Thymus (tissue), 11 donors: Measurements from ENCODE around the gene ARID3B. TPM values are rescaled to one million over a fixed set of nuclear protein-coding genes. Genes with fewer than 3 reads are reported as not detected.

Experiments used
- DNase-seq, 9 donors: peaks; one replicate each; pipeline ENCODE4 v3.0.0-alpha.2; 2013; ENCODE audit warnings: low spot score in 9 of 9, low read depth in 6 of 9, missing footprints in 1 of 9
- H3K27ac ChIP-seq, 2 donors: one replicate each; pipeline ENCODE4 v1.5.1; 2013; ENCODE audit warnings: control low read depth in 1 of 2, low read depth in 1 of 2, low read length in 1 of 2, mild to moderate bottlenecking in 1 of 2, moderate library complexity in 1 of 2
- H3K27me3 ChIP-seq, 2 donors: one replicate each; pipeline ENCODE4 v1.5.1; 2013; ENCODE audit warnings: low read length in 1 of 2; ENCODE audit not compliant: control insufficient read depth in 2 of 2, insufficient read depth in 1 of 2
- H3K36me3 ChIP-seq, 2 donors: one replicate each; pipeline ENCODE4 v1.5.1; 2013; ENCODE audit warnings: low read length in 1 of 2, mild to moderate bottlenecking in 1 of 2, moderate library complexity in 1 of 2; ENCODE audit not compliant: control insufficient read depth in 2 of 2, insufficient read depth in 2 of 2
- H3K4me1 ChIP-seq, 2 donors: one replicate each; pipeline ENCODE4 v1.5.1; 2013; ENCODE audit warnings: low read length in 2 of 2; ENCODE audit not compliant: control insufficient read depth in 2 of 2, insufficient read depth in 2 of 2
- H3K4me3 ChIP-seq, 2 donors: one replicate each; pipeline ENCODE4 v1.5.1; 2013; ENCODE audit warnings: low read length in 2 of 2, control low read depth in 1 of 2, mild to moderate bottlenecking in 1 of 2
- H3K9me3 ChIP-seq, 2 donors: one replicate each; pipeline ENCODE4 v1.5.1; 2013; ENCODE audit warnings: low read length in 1 of 2, mild to moderate bottlenecking in 1 of 2; ENCODE audit not compliant: control insufficient read depth in 2 of 2, insufficient read depth in 1 of 2
- WGBS: extraction: QIAGEN DNeasy Blood & Tissue Kit; methylation state at CpG from one replicate; pipeline ENCODE4 v1.1.7; 2013; 5-methylcytosine and 5-hydroxymethylcytosine counted together
- polyA plus RNA-seq: library from polyadenylated mRNA; stranded (reverse); fragments of 200-250 nt; gene quantifications from one replicate; pipeline ENCODE4 v1.2.3, GENCODE V29; 2013
- total RNA-seq: library from RNA; stranded (reverse); fragments of 120-200 nt; gene quantifications from one replicate; pipeline ENCODE4 v1.2.4, GENCODE V29; 2013
- donor health status: healthy.

Gene ARID3B
- total and polyA plus RNA-seq, 2 donors: 5.6 to 5.8 TPM

GRCh38 chr15:74631408-74631807 is 90.4 kb downstream of the ARID3B start:
- H3K27ac ChIP-seq: no peak overlapping the region
- WGBS: 90% methylated on average over 3 of the region's 3 CpGs

GRCh38 chr15:74631935-74632560 is 91.0 kb downstream of the ARID3B start:
- 76% methylated on average over 8 of the region's 8 CpGs for WGBS
- DNase-seq: peak in 4 of 9 donors; percentile 46 to 73 (median 56)
- no peaks in the 10 kb centered on the region for H3K4me1 ChIP-seq

More at GRCh38 chr15:74631408-74631807, 90.4 kb downstream of the ARID3B start:
- Histone ChIP-seq H3K36me3 (peaks cover 81 to 96% of the 10 kb centered on the region in 2 donors), H3K27me3 (no peaks in the 10 kb centered on the region), H3K4me1 (no peaks in the 10 kb centered on the region), H3K9me3 (no peaks in the 10 kb centered on the region), H3K4me3 (no peak overlapping the region)
- DNase-seq: no peak

GRCh38 chr15:74632601-74633000 is 91.6 kb downstream of the ARID3B start:
- Histone ChIP-seq H3K9me3 (no peaks in the 10 kb centered on the region), H3K4me1 (no peaks in the 10 kb centered on the region), H3K36me3 (peaks cover 79 to 96% of the 10 kb centered on the region in 2 donors), H3K4me3 (no peak overlapping the region), H3K27me3 (no peaks in the 10 kb centered on the region), H3K27ac (no peak overlapping the region)
- no peak for DNase-seq
- 99% methylated on average over 9 of the region's 9 CpGs for WGBS

More at GRCh38 chr15:74631935-74632560, 91.0 kb downstream of the ARID3B start:
- H3K27ac ChIP-seq: no peak overlapping the region
- no peak overlapping the region for H3K4me3 ChIP-seq
- H3K27me3 ChIP-seq: no peaks in the 10 kb centered on the region
- no peaks in the 10 kb centered on the region for H3K9me3 ChIP-seq
- H3K36me3 ChIP-seq: peaks cover 79 to 96% of the 10 kb centered on the region in 2 donors

- Histone ChIP-seq H3K27me3 (no peaks in the 10 kb centered on the region), H3K4me1 (no peaks in the 10 kb centered on the region), H3K9me3 (no peaks in the 10 kb centered on the region), H3K36me3 (peaks cover 71 to 91% of the 10 kb centered on the region in 2 donors), H3K4me3 (no peak overlapping the region), H3K27ac (no peak overlapping the region)
- no peak for DNase-seq
- WGBS: 87% methylated on average over 2 of the region's 2 CpGs
These were observed 92.8 kb downstream of the ARID3B start for GRCh38 chr15:74633781-74634180.

DNA sequence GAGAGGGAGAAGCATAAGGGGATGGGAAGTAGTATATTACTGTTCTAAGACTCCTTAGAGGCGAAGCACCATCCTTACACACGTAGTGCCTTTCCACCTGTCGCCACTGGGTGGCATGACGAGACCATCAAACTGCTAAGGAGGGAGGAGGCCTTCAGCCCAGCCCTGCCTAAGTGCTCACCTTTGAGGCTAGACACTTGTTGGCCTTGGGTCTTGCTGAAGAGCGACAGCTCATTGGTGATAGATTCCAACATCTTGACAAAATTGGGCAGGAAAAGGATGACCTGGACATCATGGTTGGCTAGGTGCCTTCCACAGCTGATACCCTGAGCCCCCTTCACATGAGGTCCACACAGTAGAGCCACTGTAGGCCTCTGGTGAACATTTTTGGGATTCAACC is 94.2 kb downstream of the ARID3B start:
- Histone ChIP-seq H3K4me1 (no peaks in the 10 kb centered on the region), H3K36me3 (peaks cover 70 to 91% of the 10 kb centered on the region in 2 donors), H3K9me3 (no peaks in the 10 kb centered on the region), H3K4me3 (no peak overlapping the region), H3K27ac (no peak overlapping the region), H3K27me3 (no peaks in the 10 kb centered on the region)
- WGBS: 43% methylated on average over 5 of the region's 5 CpGs
- DNase-seq: peak in 7 of 9 donors; percentile 58 to 86 (median 71)

- no peak for DNase-seq
- Histone ChIP-seq H3K36me3 (peaks cover 67 to 80% of the 10 kb centered on the region in 2 donors), H3K27me3 (no peaks in the 10 kb centered on the region), H3K27ac (no peak overlapping the region), H3K9me3 (no peaks in the 10 kb centered on the region), H3K4me1 (no peaks in the 10 kb centered on the region), H3K4me3 (no peak overlapping the region)
- 89% methylated on average over 1 of the region's 1 CpG for WGBS
These were observed 96.0 kb downstream of the ARID3B start for GRCh38 chr15:74636984-74637383.

DNA sequence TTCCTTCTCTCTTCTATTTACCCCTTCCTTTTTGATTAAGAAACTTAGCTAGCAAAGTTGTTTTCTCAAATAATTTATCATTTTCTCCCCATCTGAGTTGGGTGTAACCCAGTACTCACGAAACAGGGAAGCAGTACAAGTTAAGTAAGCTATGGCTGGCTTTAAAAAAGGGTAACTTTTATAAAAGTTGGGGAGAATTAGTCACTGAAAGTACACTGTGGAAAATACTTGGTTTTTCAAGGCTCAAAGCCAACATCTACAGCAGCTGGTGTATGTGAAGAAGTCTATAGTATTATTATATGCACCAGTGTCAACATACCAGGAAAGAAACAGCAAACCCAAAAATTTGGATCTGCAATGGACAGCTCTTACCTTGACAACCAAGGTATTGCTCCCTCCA is 100.1 kb downstream of the ARID3B start:
- no peak for DNase-seq
- Histone ChIP-seq H3K4me3 (no peak overlapping the region), H3K36me3 (peaks cover 39 to 40% of the 10 kb centered on the region in 2 donors), H3K27ac (no peak overlapping the region), H3K4me1 (no peaks in the 10 kb centered on the region), H3K27me3 (no peaks in the 10 kb centered on the region), H3K9me3 (no peaks in the 10 kb centered on the region)
- 95% methylated on average over 1 of the region's 1 CpG for WGBS

- Histone ChIP-seq H3K36me3 (peaks cover 28 to 30% of the 10 kb centered on the region in 2 donors), H3K4me3 (no peak overlapping the region), H3K27me3 (no peaks in the 10 kb centered on the region), H3K9me3 (no peaks in the 10 kb centered on the region), H3K27ac (no peak overlapping the region), H3K4me1 (no peaks in the 10 kb centered on the region)
- no peak for DNase-seq
- 91% methylated on average over 4 of the region's 4 CpGs for WGBS
These were observed 101.3 kb downstream of the ARID3B start for GRCh38 chr15:74642348-74642733.

- Histone ChIP-seq H3K27ac (no peak overlapping the region), H3K27me3 (no peaks in the 10 kb centered on the region), H3K9me3 (no peaks in the 10 kb centered on the region), H3K36me3 (peaks cover 24 to 25% of the 10 kb centered on the region in 2 donors), H3K4me3 (no peak overlapping the region), H3K4me1 (no peaks in the 10 kb centered on the region)
- DNase-seq: peak in 2 of 9 donors; percentile 23 to 41
- 78% methylated on average over 11 of the region's 11 CpGs for WGBS
These were observed 102.0 kb downstream of the ARID3B start for GRCh38 chr15:74642734-74643664.
